ENCODE measurements around the gene SOX6.

- no peak for TF ChIP-seq CTCF (IDR thresholded peaks at IDR 0.05; ENCODE audit: low read length)
- no peak for TF ChIP-seq EZH2 (optimal IDR thresholded peaks at IDR 0.05; ENCODE audit: low read depth, low read length)
- no peak for TF ChIP-seq EZH2phosphoT487 (IDR thresholded peaks at IDR 0.05; ENCODE audit: low read length)
These were observed 344.1 kb downstream of the SOX6 start for GRCh38 chr11:16012125-16012751.

All from MM.1S (cell line).